A549 (cell line): ENCODE data around the gene RBMS3. TPM values are rescaled to one million over a fixed set of nuclear protein-coding genes. Genes with fewer than 3 reads are reported as not detected.
A peak's percentile ranks its signal among the peaks of the same experiment; 100 is the strongest.

Experiments
- ATAC-seq, 2 experiments: fragments of 200-7000 bp in 1 of 2; fragments of >200 bp in 1 of 2; cut with Nextera tagmentation in 1 of 2; cut with Tn5 transposase in 1 of 2; 3 replicates each; pipeline versions ENCODE4 v1.8.0 to v1.9.1; 2018 to 2020; ENCODE audit warnings: mild to moderate bottlenecking in 1 of 2, moderate library complexity in 1 of 2
- CTCF ChIA-PET: fragments of 300-600 bp; sonication (Branson Sonifier 250); formaldehyde crosslinking; extraction: SDS; loops from one replicate; lab custom pipeline; 2021; ENCODE audit warnings: antibody characterized with exemption, inconsistent platforms; lab: Yijun Ruan, JAX
- POLR2A ChIA-PET: fragments of 350-600 bp; formaldehyde crosslinking; extraction: SDS; loops from one replicate; lab custom pipeline; 2021; ENCODE audit warnings: antibody characterized with exemption, inconsistent platforms; lab: Yijun Ruan, JAX
- DNase-seq, 2 experiments: peaks; one replicate each; pipeline versions ENCODE4 v3.0.0 to v3.0.0-alpha.2; 2011 to 2016; ENCODE audit warnings: low read depth in 1 of 2, low spot score in 1 of 2
- FAIRE-seq: peaks from 2 replicates; lab custom pipeline; 2011; peaks lifted over from hg19 to GRCh38; lab: Jason Lieb, UNC
- H3K27ac ChIP-seq, 2 experiments: fragments of >200 bp; sonication (Bioruptor Twin); formaldehyde crosslinking; 3 replicates each; pipeline ENCODE4 v1.5.1; 2016 to 2017
- H3K4me1 ChIP-seq: fragments of >200 bp; sonication (Bioruptor Twin); formaldehyde crosslinking; 3 replicates; pipeline ENCODE4 v1.6.1; 2016
- H3K4me2 ChIP-seq: fragments of >200 bp; sonication (Bioruptor Twin); formaldehyde crosslinking; 3 replicates; pipeline ENCODE4 v1.6.1; 2016
- H3K4me3 ChIP-seq: fragments of >200 bp; sonication (Bioruptor Twin); formaldehyde crosslinking; 3 replicates; pipeline ENCODE4 v1.5.1; 2016
- H3K9me3 ChIP-seq: fragments of >200 bp; sonication (Bioruptor Twin); formaldehyde crosslinking; 3 replicates; pipeline ENCODE4 v1.6.1; 2016
- CBX2 ChIP-seq: fragments of 200-600 bp; sonication (generic); IDR thresholded peaks from 2 replicates; pipeline ENCODE4 v1.6.1; 2016; ENCODE audit warnings: low read depth, mild to moderate bottlenecking, borderline replicate concordance
- EHMT2 ChIP-seq: fragments of 200-600 bp; sonication (generic); IDR thresholded peaks from 2 replicates; pipeline ENCODE4 v1.6.1; 2016; ENCODE audit warnings: antibody characterized with exemption, low read depth, mild to moderate bottlenecking, moderate library complexity
- ELK1 ChIP-seq: fragments of 150-350 bp; IDR thresholded peaks from 2 replicates; pipeline ENCODE4 v1.6.1; 2014; ENCODE audit warnings: low read depth, mild to moderate bottlenecking, low read length
- EP300 ChIP-seq, 2 experiments: fragments of >200 bp; sonication (Bioruptor Twin); formaldehyde crosslinking; IDR thresholded peaks; 2 replicates in 1 of 2; 3 replicates in 1 of 2; pipeline ENCODE4 v1.6.1; 2016 to 2017
- FOSB ChIP-seq: fragments of 250-450 bp; sonication (Bioruptor Pico); IDR thresholded peaks from 2 replicates; pipeline ENCODE4 v1.5.0; 2020; ENCODE audit warnings: mild to moderate bottlenecking, moderate library complexity
- HMGXB4 ChIP-seq: fragments of 250-450 bp; sonication (Bioruptor Pico); IDR thresholded peaks from 2 replicates; pipeline ENCODE4 v1.5.0; 2021; ENCODE audit warnings: mild to moderate bottlenecking, moderate library complexity, borderline replicate concordance
- JUNB ChIP-seq: fragments of >200 bp; sonication (Bioruptor Twin); formaldehyde crosslinking; IDR thresholded peaks from 2 replicates; pipeline ENCODE4 v1.6.1; 2016
- KDM5A ChIP-seq: fragments of 200-600 bp; sonication (generic); IDR thresholded peaks from 2 replicates; pipeline ENCODE4 v1.6.1; 2016; ENCODE audit warnings: antibody characterized with exemption, mild to moderate bottlenecking
- MYC ChIP-seq: IDR thresholded peaks from 2 replicates; pipeline ENCODE4 v1.6.1; 2012; ENCODE audit warnings: mild to moderate bottlenecking, inconsistent platforms, low read length, improper control_type of control experiment, borderline replicate concordance
- NPAS2 ChIP-seq: fragments of 250-450 bp; sonication (Bioruptor Pico); IDR thresholded peaks from 2 replicates; pipeline ENCODE4 v1.8.0; 2022; ENCODE audit warnings: mild to moderate bottlenecking, moderate library complexity, borderline replicate concordance
- POLR2AphosphoS2 ChIP-seq: conservative IDR thresholded peaks from 2 replicates; pipeline ENCODE4 v1.6.1; 2012; ENCODE audit warnings: low read length, improper control_type of control experiment, inconsistent platforms
- RCOR1 ChIP-seq: fragments of 150-350 bp; IDR thresholded peaks from 2 replicates; pipeline ENCODE4 v1.6.1; 2014; ENCODE audit warnings: antibody characterized with exemption, low read length, low read depth
- REST ChIP-seq: fragments of 200-600 bp; sonication (generic); IDR thresholded peaks from 2 replicates; pipeline ENCODE4 v1.6.1; 2016; ENCODE audit warnings: antibody characterized with exemption, mild to moderate bottlenecking, moderate library complexity
- ZC3H11A ChIP-seq: fragments of 450-650 bp; IDR thresholded peaks from 2 replicates; pipeline ENCODE4 v1.6.1; 2014; ENCODE audit warnings: antibody characterized with exemption, mild to moderate bottlenecking
- WGBS: methylation state at CpG from one replicate; pipeline ENCODE4 v1.1.6; 2017; ENCODE audit errors: missing lambda C conversion rate; 5-methylcytosine and 5-hydroxymethylcytosine counted together
- polyA plus RNA-seq, 4 experiments: library from polyadenylated mRNA; depleted of rRNA in 3 of 4; stranded (reverse); fragments of >200 nt; fragmentation: RNase III in 1 of 4; extraction: RNeasy Plus Mini Kit Qiagen cat#74134 plus additional on column Dnase treatment in 1 of 4; gene quantifications; 2 replicates in 3 of 4; 3 replicates in 1 of 4; pipeline ENCODE4 v1.2.3, GENCODE V29; 2011 to 2017

RBMS3 gene
- polyA plus RNA-seq, 2 of the 4 experiments (the other 2 are of a cell fraction), result 0.92 to 4.1 TPM

- TF ChIP-seq REST, result no peak
- no peak for TF ChIP-seq EHMT2
- TF ChIP-seq EP300 (IDR thresholded peaks at IDR 0.05), result no peak
Observed at GRCh38 chr3:29281344-29282241, 722 bp downstream of the RBMS3 start (continued).

- DNase-seq, result peak in 1 of 2 experiments; percentile 33
- TF ChIP-seq KDM5A (no peak), JUNB (0 out of 2 replicates have a peak, but pooled peaks have one; percentile 21), HMGXB4 (CRISPR knock-in tag) (no peak), FOSB (no peak), EP300 (IDR thresholded peaks at IDR 0.05) (no peak), CBX2 (no peak), RCOR1 (no peak), POLR2AphosphoS2 (no peak), MYC (no peak)
- TF ChIP-seq, all 56 proteins: peak for 1
- Histone ChIP-seq H3K4me3 (peak overlapping the region; percentile 49), H3K27ac (peak overlapping the region; percentile 78 to 80), H3K4me1 (peaks cover 44% of the 10 kb centered on the region), H3K9me3 (no peaks in the 10 kb centered on the region), H3K4me2 (peak overlapping the region; percentile 84)
- WGBS, result 3% methylated on average over 13 of the region's 13 CpGs
- ChIA-PET POLR2A (no interaction called here), CTCF (interaction anchor here (1.1 kb wide), 1 partner anchor 180 kb away, joined by 3 read pairs; no protein-coding TSS in a partner anchor)
- peak in 1 of 2 experiments; percentile 44; a peak in 3 of 6 replicates for ATAC-seq
- FAIRE-seq, result no peak
Observed at GRCh38 chr3:29282427-29283230, 1.8 kb downstream of the RBMS3 start.

- H3K27ac ChIP-seq, result peak overlapping the region; percentile 78 to 80
Observed at GRCh38 chr3:29283231-29284119, 2.6 kb downstream of the RBMS3 start.

More at GRCh38 chr3:29283231-29284119, 2.6 kb downstream of the RBMS3 start:
- no peaks in the 10 kb centered on the region for H3K9me3 ChIP-seq
- no peak for ATAC-seq
- H3K4me1 ChIP-seq, result peaks cover 45% of the 10 kb centered on the region
- FAIRE-seq, result peak; percentile 72
- peak overlapping the region; percentile 49 for H3K4me3 ChIP-seq
- TF ChIP-seq ELK1 (no peak), NPAS2 (CRISPR knock-in tag) (no peak), ZC3H11A (no peak)
- DNase-seq, result no peak
- ChIA-PET POLR2A (no interaction called here), CTCF (no interaction called here)
- H3K4me2 ChIP-seq, result peak overlapping the region; percentile 84
- WGBS, result 12% methylated on average over 4 of the region's 4 CpGs
